ENCODE results near the gene CT45A9.
"Not testable (repeated sequence)": the region's sequence is repeated elsewhere in the genome, so short reads cannot be mapped to it uniquely, and the experiment has no call there.

- not testable (repeated sequence) for TF ChIP-seq CTCF (optimal IDR thresholded peaks at IDR 0.05 in 1 of 3, IDR thresholded peaks at IDR 0.05 in 1 of 3, conservative IDR thresholded peaks at IDR 0.05 in 1 of 3; ENCODE audit: extremely low read depth in 1 of 3, insufficient read depth in 2 of 3, low read length in 3 of 3); EZH2 (IDR thresholded peaks at IDR 0.05; ENCODE audit: low read length)
Observed at GRCh38 chrX:135837180-135837579, 34.4 kb downstream of the CT45A9 start, which contains the start of gene CT45A7.

Measured in keratinocyte (primary cell).